ENCODE data around the gene FGF13.

- TF ChIP-seq TAF1 (IDR thresholded peaks at IDR 0.05; ENCODE audit: borderline replicate concordance, insufficient read depth, low read length) (no peak), POLR2AphosphoS5 (IDR thresholded peaks at IDR 0.05; ENCODE audit: low read depth, low read length) (no peak), FOXP2 (optimal IDR thresholded peaks at IDR 0.05; ENCODE audit: borderline replicate concordance, extremely low read depth, extremely low read length, insufficient read depth) (no peak), REST (IDR thresholded peaks at IDR 0.05; ENCODE audit: insufficient read depth in 1 of 2, low read depth in 2 of 2, low read length in 2 of 2) (no peak)
Observed at GRCh38 chrX:138692591-138692990, 18.9 kb downstream of the FGF13 start.

Data from PFSK-1 (cell line).